ENCODE results near the gene UIMC1.

- TF ChIP-seq CTCF (conservative IDR thresholded peaks at IDR 0.05; ENCODE audit: low read length): no peak
- no peak for TF ChIP-seq EZH2phosphoT487 (IDR thresholded peaks at IDR 0.05; ENCODE audit: borderline replicate concordance, low read depth, low read length)
These were observed 58.7 kb downstream of the UIMC1 start for GRCh38 chr5:176947847-176948246.
